H1 (cell line): Measurements from ENCODE around the gene RPS6KA2. TPM values are rescaled to one million over a fixed set of nuclear protein-coding genes. Genes with fewer than 3 reads are reported as not detected.

ENCODE experiments used
- CBX8 ChIP-seq: fragments of 300-800, 300-1000 bp; sonication (generic); IDR thresholded peaks from 2 replicates; pipeline ENCODE4 v1.7.1; 2016; ENCODE audit warnings: low read depth, low read length, borderline replicate concordance
- EGR1 ChIP-seq: IDR thresholded peaks from 2 replicates; pipeline ENCODE4 v1.6.1; 2011; ENCODE audit warnings: low read depth, low read length, borderline replicate concordance
- EP300 ChIP-seq, 2 experiments: IDR thresholded peaks; 1 replicate in 1 of 2; 2 replicates in 1 of 2; pipeline ENCODE4 v1.6.1; 2011 to 2012; ENCODE audit warnings: low read depth in 2 of 2, low read length in 2 of 2, mild to moderate bottlenecking in 2 of 2, borderline replicate concordance in 1 of 2, inconsistent platforms in 1 of 2, moderate library complexity in 1 of 2
- FOSL1 ChIP-seq: IDR thresholded peaks from 2 replicates; pipeline ENCODE4 v1.6.1; 2011; ENCODE audit warnings: mild to moderate bottlenecking, low read depth, low read length, moderate library complexity; ENCODE audit not compliant: insufficient read depth
- MAX ChIP-seq: IDR thresholded peaks from 2 replicates; pipeline ENCODE4 v1.6.1; 2012; ENCODE audit warnings: inconsistent platforms
- TAF7 ChIP-seq: optimal IDR thresholded peaks from 2 replicates; pipeline ENCODE3; 2011; ENCODE audit warnings: low read depth, mild to moderate bottlenecking, inconsistent platforms, low read length, moderate library complexity, borderline replicate concordance
- polyA plus RNA-seq, 7 experiments: library from polyadenylated mRNA; depleted of rRNA in 3 of 7; stranded (reverse) in 5 of 7; unstranded in 2 of 7; fragments of >200 nt in 5 of 7; fragments of 200-250 nt in 2 of 7; gene quantifications; 1 replicate in 5 of 7; 2 replicates in 1 of 7; 4 replicates in 1 of 7; pipeline versions ENCODE4 v1.2.1 to v1.2.3, GENCODE V29; 2011 to 2013; ENCODE audit warnings: missing spikeins in 2 of 7, mixed read lengths in 2 of 7
- total RNA-seq: library from RNA; stranded (reverse); fragmentation: NEBNext Ultra II Directional; extraction: Animal tissue kit (Norgen Biotek cat#: 25700); gene quantifications from 2 replicates; pipeline ENCODE4 v1.2.1, GENCODE V29; 2021

Gene RPS6KA2
- total and polyA plus RNA-seq, 2 of the 8 experiments (the other 6 are each of a cell fraction or from before 2014, with no cell fraction given): 8.8 to 25.7 TPM

- TF ChIP-seq CBX8 (no peak), FOSL1 (no peak), TAF7 (no peak), EGR1 (no peak), MAX (no peak), EP300 (IDR thresholded peaks at IDR 0.05; ENCODE audit: borderline replicate concordance in 1 of 2, low read depth in 2 of 2, low read length in 2 of 2) (no peak)
Observed at GRCh38 chr6:166598441-166599138, 28.5 kb downstream of the RPS6KA2 start (continued).
